Cerebellar nuclear complex (tissue), 1 donor: ENCODE data around the gene GTPBP6.
"Not testable (repeated sequence)": the region's sequence is repeated elsewhere in the genome, so short reads cannot be mapped to it uniquely, and the experiment has no call there.

Source experiments
- DNase-seq, 2 experiments: peaks; one replicate each; lab custom pipeline; 2025; lab: John Stamatoyannopoulos, UW

The GTPBP6 gene

DNA sequence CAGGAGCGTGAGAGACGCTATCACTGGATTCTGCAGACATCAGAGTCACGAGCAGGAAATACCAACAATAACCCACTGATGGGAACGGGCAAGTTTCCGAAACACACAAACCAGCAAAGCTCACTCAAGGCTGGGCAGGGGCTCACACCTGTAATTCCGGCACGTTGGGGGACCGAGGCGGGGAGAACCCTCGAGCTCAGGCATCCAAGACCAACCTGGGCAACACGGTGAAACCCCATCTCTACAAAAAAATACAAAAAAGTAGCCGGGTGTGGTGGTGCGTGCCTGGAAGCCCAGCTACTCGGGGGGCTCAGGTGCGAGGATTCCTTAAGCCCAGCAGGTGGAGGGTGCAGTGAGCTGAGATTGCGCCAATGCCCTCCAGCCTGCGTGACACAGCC is 17.2 kb upstream of the GTPBP6 start:
- no peak for DNase-seq

DNA sequence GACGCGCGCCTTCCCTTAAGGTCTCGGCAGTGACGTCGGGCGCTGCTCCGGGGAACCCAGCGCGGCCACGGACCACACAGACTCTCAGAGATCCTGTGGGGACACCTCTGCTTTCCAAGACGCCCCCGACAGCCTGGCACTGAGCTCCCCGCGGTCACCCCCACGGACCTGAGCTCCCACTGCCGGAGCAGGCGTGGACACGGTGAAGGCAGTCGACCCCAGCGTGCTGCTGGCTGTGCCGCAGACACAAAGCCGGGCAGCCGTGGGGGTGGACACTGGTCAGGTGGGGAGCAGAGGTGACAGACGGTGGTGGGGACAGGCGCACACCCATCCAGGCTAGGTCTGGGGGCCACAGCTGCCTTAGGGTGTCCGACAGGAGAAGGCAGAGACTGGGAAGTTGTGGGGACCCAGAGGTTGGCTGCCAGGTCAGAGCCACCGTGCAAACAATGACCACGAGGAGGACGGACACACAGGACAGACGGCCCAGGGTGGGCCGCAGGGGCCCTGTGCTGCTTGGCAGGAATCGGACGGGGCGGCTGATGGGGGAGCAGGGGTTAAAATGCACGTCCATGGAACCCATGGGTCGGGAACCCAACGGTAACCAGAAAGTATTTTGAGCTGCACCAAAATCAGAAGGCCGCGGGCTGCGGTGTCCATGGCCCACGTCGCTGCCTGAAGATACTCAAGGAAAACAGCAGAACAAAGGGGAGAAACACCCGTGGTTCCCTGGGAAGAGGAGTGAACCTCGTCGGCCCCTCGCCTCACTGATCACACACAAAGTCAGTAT is 16.6 kb upstream of the GTPBP6 start:
- no peak for DNase-seq

DNA sequence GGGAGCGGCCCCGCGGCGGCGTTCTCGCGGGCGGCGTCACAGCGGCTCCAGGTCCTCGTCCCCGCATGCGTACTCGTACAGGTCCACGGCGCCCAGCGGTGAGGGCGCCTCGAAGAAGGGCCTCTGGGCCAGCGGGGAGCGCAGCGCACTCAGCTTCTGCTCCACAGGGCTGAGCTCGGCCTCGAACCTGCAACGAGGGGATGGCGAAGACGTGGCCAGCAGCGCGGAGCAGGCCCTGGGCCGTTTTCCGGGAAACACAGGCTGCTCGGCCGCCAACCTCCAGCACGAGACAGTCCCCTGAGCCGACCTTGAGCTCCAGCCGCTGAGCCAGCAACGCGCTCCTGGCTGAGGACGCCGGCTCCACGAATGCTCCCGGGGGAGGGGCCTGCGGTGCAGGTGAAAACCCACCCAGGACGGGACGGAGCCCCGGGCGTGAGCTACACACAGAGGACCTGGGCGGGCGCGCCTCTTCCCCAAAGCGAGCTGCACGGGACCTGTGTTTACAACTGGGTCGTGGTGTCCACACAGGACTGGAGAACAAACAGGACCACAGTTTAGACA is 15.8 kb upstream of the GTPBP6 start:
- no peak for DNase-seq

DNA sequence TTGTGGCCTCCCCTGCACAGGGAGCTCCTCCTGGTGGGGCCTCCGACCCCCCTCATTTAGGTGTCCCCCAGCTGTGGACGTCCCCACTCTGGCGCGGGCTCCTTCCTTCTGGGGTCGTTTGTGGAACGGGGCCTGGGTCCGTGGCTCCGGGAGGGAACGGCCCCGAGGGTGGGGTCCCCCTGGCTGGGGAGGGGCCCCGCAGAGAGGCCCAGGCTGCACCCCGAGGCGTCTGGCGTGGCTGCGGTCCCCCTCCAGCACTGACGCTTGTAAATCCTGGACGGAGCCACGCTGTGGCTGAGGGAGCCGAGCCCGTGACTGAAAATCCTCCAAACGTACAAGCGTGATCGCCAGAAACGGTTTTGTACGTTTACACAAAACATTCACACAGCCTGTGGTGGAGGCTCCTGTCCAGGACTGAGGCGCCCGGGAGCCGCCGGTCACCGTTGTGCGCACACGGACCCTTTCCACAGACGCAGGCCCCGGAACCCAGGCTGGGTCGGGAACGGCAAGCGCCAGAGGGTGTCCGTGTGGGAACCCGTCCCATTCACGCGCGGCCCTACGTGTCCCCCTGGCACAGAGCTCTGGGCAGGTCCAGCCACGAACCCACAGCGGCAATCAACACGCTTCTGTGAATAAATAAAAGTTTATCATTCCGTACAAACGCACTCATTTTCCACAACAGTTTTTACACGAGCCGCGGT is 15.2 kb upstream of the GTPBP6 start:
- DNase-seq = no peak

DNA sequence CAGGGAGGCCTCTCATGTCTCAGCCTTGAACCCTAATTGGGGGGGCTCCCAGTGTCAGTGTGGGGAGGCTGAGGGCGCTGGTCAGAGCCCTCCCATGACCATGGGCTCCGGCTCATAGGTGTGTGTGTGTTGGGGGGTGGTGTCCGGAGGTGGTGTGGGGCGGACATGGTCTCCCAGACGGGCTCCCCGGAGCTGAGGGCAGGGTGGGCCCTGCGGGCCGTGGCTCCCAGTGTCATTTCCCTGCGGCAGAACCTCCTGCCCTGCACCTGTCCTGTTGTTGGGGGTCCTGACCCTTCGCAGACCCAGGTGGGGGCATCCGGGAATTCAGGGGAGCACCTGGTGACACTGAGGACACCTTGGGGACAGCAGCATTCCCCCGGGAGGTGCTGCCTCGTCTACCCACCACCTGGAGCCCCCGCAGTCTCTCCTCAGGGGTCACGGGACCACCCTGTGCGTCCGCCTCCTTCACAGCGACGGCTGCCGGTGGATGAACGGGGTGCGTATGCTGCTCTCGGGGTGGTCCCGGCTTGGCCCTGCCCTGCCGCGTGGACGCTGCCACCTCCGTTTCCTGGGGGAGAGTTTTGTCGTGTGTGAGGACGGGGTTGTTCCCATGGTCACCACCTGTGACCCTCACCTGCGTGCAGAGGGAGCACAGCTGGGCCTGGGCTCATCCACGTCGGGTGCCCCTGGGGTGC is 14.5 kb upstream of the GTPBP6 start:
- DNase-seq = no peak

DNA sequence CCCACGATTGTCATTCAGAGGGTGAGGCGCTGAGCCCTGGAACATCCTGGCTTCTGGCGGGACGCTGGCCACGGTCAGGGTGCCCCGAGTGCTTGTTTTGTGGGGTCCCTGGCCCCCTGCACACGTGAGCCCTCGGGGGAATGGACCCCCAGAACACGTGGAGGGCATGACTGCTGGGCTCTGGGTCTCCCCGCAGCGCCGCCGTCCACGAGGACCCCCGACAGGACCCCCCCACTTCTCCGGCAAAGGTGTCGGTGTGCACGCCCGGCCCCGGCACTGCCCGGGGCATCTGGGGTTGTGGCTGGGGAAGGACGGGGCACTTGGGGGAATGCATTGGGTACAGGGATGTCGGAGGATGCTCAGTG is 13.9 kb upstream of the GTPBP6 start:
- no peak for DNase-seq

DNA sequence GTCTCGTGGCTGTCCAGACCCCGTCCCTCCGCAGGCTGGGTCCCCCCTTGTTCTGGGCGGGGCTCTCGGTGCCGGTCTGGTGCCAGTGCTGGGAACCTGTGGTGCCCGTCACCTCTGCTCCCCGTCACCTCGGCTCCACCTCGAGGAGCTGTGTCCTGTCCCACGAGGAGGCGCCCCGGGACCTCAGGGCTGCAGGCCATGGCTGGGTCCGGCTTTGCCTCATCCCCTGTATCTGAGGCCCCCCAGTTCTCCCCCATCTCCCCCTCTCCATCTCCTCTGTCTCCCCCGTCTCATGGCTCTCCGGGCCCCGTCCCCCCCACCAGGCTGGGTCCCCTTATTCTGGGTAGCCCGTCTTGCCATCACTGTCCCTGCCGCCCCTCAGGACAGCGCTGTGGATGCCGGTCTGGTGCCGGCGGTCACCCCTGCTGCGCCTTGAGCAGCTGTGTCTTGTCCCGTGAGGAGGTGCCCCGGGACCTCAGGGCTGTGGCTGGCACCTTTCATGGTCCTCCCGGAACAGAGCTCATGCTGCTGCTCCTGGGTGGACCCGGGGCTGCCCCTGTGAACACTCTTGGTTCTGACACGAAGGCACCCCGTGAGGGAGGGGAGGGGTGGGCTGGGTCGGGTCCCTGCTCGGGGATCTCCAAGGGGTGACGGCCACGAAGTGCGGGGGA is 13.4 kb upstream of the GTPBP6 start:
- no peak for DNase-seq

DNA sequence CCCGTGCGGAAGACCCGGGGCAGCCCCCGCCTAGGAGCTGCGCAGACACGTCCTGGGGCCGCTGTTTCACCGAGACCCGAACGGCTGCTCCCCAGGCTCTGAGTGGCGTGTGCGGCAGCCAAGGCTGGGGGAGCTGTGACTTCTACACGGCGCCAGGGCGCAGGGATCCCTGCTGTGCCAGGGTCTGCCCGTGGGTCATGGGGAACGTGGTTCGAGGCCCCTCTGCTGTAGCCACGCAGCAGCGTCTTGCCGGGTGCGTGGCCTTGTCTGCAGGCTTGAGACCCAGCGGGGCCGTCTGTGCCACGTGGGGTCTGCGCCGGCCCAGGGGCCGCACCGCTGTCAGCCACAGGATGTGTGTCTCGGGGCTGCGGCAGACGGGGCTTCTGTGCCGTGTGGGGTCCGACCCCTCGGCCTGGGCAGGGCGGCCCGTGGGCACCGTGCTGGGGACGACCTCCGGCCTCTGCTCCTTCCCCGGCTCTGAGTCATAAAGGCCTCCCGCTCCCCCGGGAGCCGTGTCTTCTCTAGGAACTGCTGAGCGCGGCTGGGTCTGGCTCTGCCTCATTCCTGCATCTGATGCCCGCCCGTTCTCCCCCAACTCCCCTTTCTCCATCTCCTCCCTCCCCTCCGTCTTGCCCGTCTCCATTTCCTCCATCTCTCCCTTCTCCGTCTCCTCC is 12.7 kb upstream of the GTPBP6 start:
- DNase-seq = no peak

DNA sequence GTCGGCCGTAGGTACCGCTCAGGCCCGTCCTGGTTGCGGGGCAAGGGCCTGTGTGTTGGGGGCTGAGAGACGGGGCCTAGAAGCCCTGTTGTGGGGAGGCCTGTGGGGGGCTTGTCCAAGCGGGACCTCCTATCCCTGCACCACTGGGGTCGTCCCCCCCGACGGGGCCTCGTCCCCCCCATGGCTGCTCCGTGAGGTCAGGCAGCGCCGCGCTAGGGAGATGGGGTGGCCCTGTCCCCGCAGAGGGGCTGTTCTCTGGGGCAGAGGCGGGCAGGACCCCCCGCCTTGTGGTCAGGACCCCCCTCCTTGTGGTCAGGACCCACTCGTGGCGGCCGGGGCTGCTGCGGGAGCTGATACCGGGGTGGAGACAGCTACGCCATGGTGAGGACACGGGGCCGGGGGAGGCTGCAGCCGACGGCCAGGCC is 12.1 kb upstream of the GTPBP6 start:
- no peak for DNase-seq

DNA sequence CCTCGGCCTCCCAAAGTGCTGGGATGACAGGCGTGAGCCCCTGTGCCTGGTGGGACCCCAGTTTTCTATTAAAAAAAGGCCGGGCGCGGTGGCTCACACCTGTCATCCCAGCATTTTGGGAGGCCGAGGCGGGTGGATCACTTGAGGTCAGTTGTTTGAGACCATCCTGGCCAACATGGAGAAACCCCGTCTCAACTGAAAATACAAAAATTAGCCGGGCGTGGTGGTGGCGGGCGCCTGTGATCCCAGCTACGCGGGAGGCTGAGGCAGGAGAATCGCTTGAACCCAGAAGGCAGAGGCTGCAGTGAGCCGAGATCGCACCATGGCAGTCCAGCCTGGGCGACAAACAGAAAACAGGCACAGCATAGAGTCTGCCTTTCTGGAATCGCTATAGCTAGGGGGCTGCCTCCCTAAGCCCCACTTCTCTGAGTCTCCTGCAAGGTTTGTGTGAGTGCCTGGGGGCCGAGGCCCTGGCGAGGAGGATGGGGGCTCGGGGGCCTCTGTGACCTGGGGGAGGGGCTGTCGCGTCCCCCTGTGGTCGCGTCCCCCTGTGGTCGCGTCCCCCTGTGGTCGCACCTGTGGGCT is 11.6 kb upstream of the GTPBP6 start:
- not testable (repeated sequence) for DNase-seq

DNA sequence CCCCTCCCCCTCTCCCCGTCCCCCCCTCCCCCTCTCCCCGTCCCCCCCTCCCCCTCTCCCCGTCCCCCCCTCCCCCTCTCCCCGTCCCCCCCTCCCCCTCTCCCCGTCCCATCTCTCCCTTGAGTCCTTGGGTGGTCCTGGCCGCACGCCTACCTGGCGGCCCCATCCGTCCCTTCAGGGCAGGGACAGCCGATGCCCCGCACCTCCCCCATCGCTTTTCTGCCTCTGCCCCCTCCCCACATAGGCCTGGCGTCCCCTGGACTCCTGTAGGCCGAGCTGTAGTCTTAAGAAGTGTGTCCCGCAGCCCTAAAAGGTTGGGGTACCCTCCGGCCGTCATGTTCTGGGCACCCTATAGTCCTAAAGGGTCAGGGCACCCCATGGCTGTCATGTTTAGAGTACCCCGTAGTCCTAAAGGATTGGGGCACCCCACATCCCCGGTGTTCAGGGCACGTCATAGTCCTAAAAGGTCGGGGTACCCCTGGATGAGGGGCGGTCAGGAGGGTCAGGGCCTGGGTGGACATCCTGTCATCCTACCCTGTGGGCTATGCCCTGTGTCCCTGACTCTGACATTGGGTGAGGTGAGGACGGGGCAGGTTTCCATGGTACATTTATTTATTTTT is 10.8 kb upstream of the GTPBP6 start:
- no peak for DNase-seq

DNA sequence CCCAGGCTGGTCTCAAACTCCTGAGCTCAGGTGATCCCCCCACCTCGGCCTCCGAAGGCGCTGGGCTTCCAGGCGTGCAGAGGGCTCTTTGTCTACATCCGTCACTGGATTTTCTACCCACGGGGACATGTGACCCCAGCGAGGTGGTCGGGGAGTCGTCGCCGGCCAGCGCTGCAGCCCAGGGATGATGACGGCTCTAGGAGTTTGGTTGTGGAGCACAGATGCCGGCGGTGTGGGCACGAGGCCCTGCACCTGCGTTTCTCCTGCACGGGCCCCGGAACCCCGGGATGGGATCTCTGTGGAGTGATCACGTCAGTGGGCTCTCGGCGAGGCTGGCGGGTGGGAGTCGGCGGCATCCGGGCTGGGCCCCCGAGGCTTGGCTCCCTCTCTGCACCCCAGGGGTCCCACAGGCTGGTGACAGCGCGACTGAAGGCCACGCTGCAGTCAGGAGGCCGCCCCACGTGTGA is 9.1 kb upstream of the GTPBP6 start:
- DNase-seq = no peak

DNA sequence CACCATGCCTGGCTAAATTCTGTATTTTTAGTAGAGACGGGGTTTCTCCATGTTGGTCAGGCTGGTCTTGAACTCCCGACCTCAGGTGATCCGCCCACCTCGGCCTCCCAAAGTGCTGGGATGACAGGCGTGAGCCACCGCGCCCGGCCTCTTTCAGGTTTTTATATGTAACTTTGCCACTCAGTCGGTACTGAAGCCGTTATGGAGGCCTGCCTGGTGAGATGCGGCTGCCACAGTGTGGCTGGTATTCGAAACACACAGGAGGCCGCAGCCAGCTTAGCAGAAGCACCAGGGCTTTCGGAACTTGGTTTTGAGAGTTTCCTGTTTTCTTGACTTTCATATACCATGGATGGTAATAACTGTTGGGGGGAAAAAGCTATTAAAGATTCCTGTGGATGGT is 6.1 kb upstream of the GTPBP6 start:
- DNase-seq = not testable (repeated sequence)

DNA sequence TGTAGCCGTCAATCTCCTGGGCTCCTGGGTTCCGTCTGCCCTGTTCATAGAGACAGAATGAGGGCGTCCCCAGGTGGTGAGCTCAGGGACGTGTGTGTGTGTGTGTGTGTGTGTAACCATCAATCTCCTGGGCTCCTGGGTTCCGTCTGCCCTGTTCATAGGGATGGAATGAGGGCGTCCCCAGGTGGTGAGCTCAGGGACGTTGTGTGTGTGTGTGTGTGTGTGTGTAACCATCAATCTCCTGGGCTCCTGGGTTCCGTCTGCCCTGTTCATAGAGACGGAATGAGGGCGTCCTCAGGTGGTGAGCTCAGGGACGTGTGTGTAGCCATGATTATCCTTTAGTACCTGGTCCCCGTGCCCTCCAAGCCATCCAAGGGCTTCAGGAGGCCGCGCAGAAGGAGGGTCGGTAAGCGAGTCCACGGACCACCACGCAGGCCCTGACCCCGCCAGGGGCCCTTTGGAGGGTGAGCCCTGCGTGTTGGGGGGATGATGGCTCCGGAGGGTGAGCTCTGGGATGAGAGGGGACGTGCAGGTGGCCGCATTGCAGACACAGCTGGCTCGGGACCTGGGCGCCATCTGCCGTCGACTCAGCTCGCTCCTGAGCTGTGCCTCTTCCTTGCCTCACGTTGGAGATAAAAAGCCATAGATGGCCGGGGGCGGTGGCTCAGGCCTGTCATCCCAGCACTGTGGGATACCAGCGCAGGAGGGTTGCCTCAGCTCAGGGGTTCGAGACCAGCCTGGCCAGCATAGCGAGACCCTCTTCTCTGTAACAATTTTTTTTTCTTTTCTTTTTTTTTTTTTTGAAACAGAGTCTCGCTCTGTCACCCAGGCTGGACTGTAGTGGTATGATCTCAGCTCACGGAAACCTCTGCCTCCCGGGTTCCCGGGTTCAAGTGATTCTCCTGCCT is 5.4 kb upstream of the GTPBP6 start:
- DNase-seq = no peak

DNA sequence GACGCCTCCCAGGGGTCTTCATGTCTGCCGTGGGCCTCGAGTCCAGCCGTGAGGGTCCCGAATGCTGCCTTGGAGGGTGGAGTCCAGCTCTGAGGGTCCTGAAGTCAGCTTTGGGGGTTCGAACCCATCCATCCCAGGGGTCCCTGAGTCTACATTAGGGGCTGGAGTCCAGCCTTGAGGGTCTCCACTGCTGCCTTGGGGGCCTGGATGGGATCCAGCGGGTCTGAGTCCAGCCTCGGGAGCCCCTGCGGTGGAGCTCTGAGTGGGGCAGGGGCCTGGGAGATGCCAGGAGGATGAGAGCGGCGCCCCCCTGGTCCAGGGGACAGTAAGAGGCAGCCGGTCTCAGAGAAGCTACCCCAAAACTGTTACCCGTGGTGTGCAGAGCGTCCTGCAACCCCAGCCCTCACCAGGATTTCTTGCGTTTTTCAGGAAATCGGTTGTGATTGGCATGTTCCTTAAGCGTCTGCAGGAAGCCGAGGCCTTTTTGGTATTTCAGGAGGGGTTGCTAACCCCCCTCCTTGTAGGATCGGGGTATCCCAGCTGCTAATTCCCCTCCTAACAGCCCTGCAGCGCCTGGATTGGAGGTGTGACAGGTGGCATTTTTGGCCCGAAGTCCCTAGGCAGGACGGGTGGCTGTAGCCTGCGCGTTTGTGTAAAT is 1.7 kb upstream of the GTPBP6 start:
- no peak for DNase-seq

DNA sequence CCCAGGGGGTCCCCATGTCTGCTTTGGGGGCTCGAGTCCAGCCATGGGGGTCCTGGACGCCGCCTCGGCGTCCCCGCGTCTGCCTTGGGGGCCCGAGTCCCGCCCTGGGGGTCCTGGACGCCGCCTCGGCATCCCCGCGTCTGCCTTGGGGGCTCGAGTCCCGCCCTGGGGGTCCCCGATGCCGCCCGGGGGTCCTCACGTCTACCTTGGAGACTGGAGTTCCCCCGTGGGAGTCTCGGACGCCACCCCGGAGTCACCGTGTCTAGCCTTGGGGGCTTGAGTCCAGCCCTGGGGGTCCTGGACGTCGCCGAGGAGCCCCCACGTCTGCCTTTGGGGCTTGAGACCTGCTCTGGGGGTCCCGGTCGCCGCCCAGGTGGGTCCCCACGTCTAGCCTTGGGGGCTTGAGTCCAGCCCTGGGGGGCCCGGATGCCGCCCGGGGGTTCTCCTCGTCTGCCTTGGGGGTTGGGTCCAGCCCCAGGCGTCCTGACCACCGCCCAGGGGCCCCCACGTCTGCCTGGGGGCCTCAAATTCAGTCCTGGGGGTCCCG is 1.1 kb upstream of the GTPBP6 start:
- DNase-seq = no peak

DNA sequence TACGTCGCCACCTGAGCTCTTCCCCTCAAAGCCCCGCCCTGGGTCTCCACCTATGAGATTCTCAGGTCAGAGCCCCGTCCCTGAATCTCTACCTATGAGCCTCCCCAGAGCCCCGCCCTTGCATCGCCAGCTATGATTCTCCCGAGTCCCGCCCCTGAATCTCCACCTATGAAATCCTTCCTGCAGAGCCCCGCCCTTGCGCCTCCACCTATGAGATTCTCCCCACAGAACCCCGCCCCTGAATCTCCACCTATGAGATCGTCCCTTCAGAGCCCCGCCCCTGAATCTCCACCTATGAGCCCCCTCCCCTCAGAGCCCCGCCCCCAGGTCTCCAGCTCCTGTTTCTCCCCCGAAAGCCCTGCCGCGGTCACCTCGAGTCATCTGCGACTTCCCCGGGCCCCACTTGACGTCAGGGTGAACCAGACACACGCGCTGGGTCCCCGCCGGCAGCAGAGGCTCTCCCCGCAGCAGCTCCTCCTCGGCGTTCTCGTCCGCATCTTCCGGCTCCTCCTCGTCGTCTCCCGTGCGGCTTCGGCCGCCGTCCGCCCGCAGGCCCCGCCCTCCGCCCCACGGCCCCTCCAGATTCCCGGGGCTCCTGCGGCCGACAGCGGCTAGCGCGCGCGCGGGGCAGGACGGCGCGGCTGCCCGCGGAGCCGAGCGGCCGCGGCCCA is 393 bp downstream of the GTPBP6 start:
- DNase-seq = no peak

DNA sequence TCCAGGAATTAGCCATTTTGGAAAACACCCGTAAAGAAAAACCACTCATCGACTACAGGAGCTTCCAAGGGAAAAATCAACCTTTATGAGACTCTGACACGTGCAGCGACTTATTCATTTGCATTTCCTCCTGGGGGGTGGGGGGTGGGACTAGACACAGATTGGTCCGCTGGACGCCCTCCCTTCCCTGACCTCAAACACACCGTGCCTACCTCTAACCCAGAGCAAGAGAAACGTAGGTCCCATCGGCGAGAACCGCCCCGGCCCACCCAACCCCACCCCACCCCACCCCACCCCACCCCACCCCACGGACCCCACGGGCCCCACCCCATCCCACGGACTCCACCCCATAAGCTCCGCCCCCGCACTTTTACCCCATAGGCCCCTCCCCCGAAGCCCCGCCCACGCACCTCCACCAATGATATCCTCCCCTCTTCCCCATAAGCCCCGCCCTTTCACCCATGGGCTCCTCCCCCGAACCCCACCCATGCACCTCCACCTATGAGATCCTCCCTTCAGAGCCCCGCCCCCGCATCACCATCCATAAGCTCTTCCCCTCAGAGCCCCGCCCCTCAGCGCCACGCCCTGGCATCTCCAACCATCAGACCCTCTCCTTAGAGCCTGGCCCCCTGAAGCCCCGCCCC is 1.1 kb downstream of the GTPBP6 start:
- DNase-seq = no peak
